ENCODE results near the gene ORC1. TPM values are rescaled to one million over a fixed set of nuclear protein-coding genes. Genes with fewer than 3 reads are reported as not detected.

ORC1 gene
- total RNA-seq, 1 donor from 2014 or later, result 0.11 TPM

DNA sequence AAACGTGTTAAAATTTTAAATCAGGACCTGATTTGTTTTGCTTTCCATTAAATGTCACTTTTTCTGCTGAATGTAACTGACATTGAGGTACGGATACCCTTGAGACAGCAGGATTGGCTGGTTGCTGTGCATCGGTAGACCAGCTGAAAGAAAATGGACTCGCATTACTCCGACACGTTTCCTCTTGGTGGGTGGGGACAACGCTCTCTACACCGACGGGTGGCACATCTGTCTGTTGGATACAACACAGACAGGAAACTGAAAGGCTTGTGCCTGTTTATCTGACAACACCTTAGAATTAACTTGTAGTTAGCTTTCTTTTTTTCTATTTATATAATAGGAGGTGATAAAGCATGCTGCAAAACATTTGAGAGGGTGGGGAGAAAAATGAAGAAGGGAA is 19.5 kb upstream of the ORC1 start:
- TF ChIP-seq, protein P1, sequence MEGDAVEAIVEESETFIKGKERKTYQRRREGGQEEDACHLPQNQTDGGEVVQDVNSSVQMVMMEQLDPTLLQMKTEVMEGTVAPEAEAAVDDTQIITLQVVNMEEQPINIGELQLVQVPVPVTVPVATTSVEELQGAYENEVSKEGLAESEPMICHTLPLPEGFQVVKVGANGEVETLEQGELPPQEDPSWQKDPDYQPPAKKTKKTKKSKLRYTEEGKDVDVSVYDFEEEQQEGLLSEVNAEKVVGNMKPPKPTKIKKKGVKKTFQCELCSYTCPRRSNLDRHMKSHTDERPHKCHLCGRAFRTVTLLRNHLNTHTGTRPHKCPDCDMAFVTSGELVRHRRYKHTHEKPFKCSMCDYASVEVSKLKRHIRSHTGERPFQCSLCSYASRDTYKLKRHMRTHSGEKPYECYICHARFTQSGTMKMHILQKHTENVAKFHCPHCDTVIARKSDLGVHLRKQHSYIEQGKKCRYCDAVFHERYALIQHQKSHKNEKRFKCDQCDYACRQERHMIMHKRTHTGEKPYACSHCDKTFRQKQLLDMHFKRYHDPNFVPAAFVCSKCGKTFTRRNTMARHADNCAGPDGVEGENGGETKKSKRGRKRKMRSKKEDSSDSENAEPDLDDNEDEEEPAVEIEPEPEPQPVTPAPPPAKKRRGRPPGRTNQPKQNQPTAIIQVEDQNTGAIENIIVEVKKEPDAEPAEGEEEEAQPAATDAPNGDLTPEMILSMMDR (IDR thresholded peaks at IDR 0.05; ENCODE audit: borderline replicate concordance), result no peak
- Histone ChIP-seq H3K36me3 (peaks cover 39% of the 10 kb centered on the region), H3K27me3 (ENCODE audit: low read depth) (no peaks in the 10 kb centered on the region), H3K9me3 (replicated peaks) (no peaks in the 10 kb centered on the region), H3K4me1 (peaks cover 14% of the 10 kb centered on the region), H3K4me3 (no peak overlapping the region), H3K27ac (replicated peaks) (peak overlapping the region; percentile 35)
- no peak for DNase-seq
- intact Hi-C loops (cut with micrococcal nuclease), result no loop called here

DNA sequence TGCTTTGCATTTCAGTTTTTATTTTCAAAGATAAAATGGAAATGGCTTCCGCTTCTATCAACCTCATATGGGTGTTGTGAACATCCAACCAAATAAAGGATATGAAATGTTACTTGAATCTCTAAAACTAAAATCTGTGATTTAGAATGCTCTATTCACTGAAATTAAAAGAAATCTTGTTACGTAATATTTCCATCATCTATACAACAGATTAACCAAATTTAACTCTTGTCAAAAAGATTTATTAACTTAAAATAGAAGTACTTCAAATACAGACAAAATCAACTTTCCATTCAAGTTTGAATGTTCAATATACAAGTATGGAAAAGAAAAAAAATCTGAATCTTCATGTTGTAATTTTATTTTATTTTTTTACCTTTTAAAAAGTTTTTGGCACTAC is 18.8 kb upstream of the ORC1 start:
- TF ChIP-seq, protein P1 (IDR thresholded peaks at IDR 0.05; ENCODE audit: borderline replicate concordance), result no peak
- DNase-seq, result no peak
- intact Hi-C loops (cut with micrococcal nuclease), result no loop called here
- no peaks in the 10 kb centered on the region for H3K27me3 ChIP-seq (ENCODE audit: low read depth)
- H3K4me3 ChIP-seq, result no peak overlapping the region
- peaks cover 46% of the 10 kb centered on the region for H3K36me3 ChIP-seq
- H3K9me3 ChIP-seq (replicated peaks), result no peaks in the 10 kb centered on the region
- no peak overlapping the region for H3K27ac ChIP-seq (replicated peaks)
- H3K4me1 ChIP-seq, result peaks cover 14% of the 10 kb centered on the region

DNA sequence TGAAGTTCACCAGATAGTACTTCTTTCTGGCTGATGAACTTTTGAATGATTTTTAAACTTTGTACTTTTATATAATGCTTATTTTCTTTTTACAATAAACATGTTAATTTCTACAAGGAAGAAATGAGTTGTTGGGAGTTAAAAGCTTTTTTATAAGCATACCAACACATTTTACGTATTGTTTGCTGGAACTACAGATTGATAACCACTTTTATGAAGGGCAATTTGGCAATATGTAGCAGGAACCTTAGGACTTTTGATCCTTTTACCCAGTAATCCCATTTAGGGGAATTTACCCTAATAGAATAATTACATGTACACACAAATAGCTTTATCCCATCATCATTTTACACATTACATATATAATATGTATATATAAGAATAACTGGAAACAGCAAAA is 16.5 kb upstream of the ORC1 start:
- Histone ChIP-seq H3K9me3 (replicated peaks) (no peaks in the 10 kb centered on the region), H3K27me3 (ENCODE audit: low read depth) (no peaks in the 10 kb centered on the region), H3K27ac (replicated peaks) (no peak overlapping the region), H3K4me3 (no peak overlapping the region), H3K4me1 (peaks cover 14% of the 10 kb centered on the region), H3K36me3 (peaks cover 70% of the 10 kb centered on the region)
- TF ChIP-seq, protein P1 (IDR thresholded peaks at IDR 0.05; ENCODE audit: borderline replicate concordance), result no peak
- intact Hi-C loops (cut with micrococcal nuclease), result no loop called here
- no peak for DNase-seq

DNA sequence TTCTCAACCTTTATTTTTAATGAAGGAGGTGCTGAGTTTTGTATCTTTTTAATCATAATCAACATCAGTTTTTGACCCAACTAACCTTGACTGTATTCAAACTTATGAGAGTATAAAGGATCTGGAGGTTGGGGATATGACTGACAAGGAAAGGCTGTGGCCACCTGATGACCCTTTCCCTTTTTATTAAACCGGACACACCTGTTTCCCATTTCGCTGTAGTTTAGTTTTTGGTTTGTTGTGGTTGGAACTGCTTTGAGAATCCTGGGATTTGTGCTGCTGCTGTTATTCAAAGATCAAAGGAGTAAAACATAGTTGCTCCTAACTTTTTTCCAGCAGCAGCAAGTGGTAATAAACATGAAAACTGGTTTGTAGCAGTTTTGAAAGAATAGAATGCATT is 12.6 kb upstream of the ORC1 start:
- Histone ChIP-seq H3K27ac (replicated peaks) (no peak overlapping the region), H3K9me3 (replicated peaks) (no peaks in the 10 kb centered on the region), H3K27me3 (ENCODE audit: low read depth) (no peaks in the 10 kb centered on the region), H3K4me1 (no peaks in the 10 kb centered on the region), H3K36me3 (peaks cover 91% of the 10 kb centered on the region), H3K4me3 (no peak overlapping the region)
- DNase-seq, result no peak
- TF ChIP-seq, protein P1 (IDR thresholded peaks at IDR 0.05; ENCODE audit: borderline replicate concordance), result no peak
- intact Hi-C loops (cut with micrococcal nuclease), result no loop called here

DNA sequence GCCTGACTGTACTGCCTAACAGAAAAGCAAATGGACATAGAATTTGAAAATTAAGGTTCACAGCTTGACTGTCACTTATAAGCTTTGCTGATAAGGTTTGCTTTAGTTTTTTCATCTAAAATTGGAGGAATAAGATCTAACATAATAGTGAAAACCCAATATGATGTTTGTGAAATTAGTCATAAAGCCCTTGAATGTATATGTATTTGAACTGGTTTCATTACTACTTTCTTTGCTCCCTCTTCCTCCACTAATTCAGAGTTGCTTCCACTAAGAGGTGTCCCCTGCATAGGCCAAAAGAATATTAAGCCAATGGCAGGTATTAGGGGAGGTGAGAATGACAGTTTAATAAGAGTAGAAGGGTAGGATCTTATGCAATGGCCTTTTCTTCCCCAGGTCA is 10.7 kb upstream of the ORC1 start:
- no peak overlapping the region for H3K27ac ChIP-seq (replicated peaks)
- TF ChIP-seq, protein P1 (IDR thresholded peaks at IDR 0.05; ENCODE audit: borderline replicate concordance), result no peak
- peaks cover 99% of the 10 kb centered on the region for H3K36me3 ChIP-seq
- no peak for DNase-seq
- no peaks in the 10 kb centered on the region for H3K4me1 ChIP-seq
- H3K4me3 ChIP-seq, result no peak overlapping the region
- H3K9me3 ChIP-seq (replicated peaks), result no peaks in the 10 kb centered on the region
- no peaks in the 10 kb centered on the region for H3K27me3 ChIP-seq (ENCODE audit: low read depth)
- intact Hi-C loops (cut with micrococcal nuclease), result no loop called here

Measured in left ventricle myocardium inferior (tissue), 1 donor.